SK-N-SH treated with all-trans-retinoic acid at 6 μM for 48 hours (cell line): ENCODE results near the gene RELT.

Experiments used
- ESRRG ChIP-seq: fragments of 250-450 bp; sonication (Bioruptor Pico); IDR thresholded peaks from 2 replicates; pipeline ENCODE4 v1.6.1; 2021; ENCODE audit warnings: mild to moderate bottlenecking
- TCF4 ChIP-seq: fragments of 250-450 bp; sonication (Bioruptor Pico); IDR thresholded peaks from 2 replicates; pipeline ENCODE4 v1.8.0; 2021; ENCODE audit warnings: mild to moderate bottlenecking, moderate library complexity, borderline replicate concordance
- ZNF70 ChIP-seq: fragments of 450-650 bp; formaldehyde crosslinking; IDR thresholded peaks from 2 replicates; pipeline ENCODE4 v1.5.0; 2020; ENCODE audit warnings: mild to moderate bottlenecking, moderate library complexity
- ZNF8 ChIP-seq: fragments of 450-650 bp; formaldehyde crosslinking; IDR thresholded peaks from 2 replicates; pipeline ENCODE4 v1.5.0; 2020; ENCODE audit warnings: mild to moderate bottlenecking, moderate library complexity

GRCh38 chr11:73343076-73343873 lies 32.9 kb upstream of the RELT start:
- TF ChIP-seq ESRRG (CRISPR knock-in tag): no peak
- no peak for TF ChIP-seq ZNF8 (CRISPR knock-in tag)
- TF ChIP-seq ZNF70 (CRISPR knock-in tag): no peak
- TF ChIP-seq TCF4 (CRISPR knock-in tag): no peak
